ENCODE results near the gene CARM1.

CARM1 gene

GRCh38 chr19:10911579-10912363 lies 40.4 kb downstream of the CARM1 start:
- no peak for DNase-seq

GRCh38 chr19:10912619-10913018 lies 41.3 kb downstream of the CARM1 start:
- no peak for DNase-seq

- DNase-seq, result no peak
Observed at GRCh38 chr19:10913716-10914340, 42.5 kb downstream of the CARM1 start.

GRCh38 chr19:10915130-10916091 lies 44.1 kb downstream of the CARM1 start:
- no peak for DNase-seq

GRCh38 chr19:10916602-10917001 lies 45.2 kb downstream of the CARM1 start:
- no peak for DNase-seq

- DNase-seq, result no peak
Observed at GRCh38 chr19:10918359-10918758, 47.0 kb downstream of the CARM1 start.

- DNase-seq, result no peak
Observed at GRCh38 chr19:10919352-10920287, 48.3 kb downstream of the CARM1 start.

GRCh38 chr19:10920288-10920655 lies 48.9 kb downstream of the CARM1 start:
- DNase-seq, result no peak

GRCh38 chr19:10920781-10921180 lies 49.4 kb downstream of the CARM1 start:
- no peak for DNase-seq

- no peak for DNase-seq
Observed at GRCh38 chr19:10921199-10921909, 50.0 kb downstream of the CARM1 start.

- no peak for DNase-seq
Observed at GRCh38 chr19:10921910-10922637, 50.7 kb downstream of the CARM1 start.

- no peak for DNase-seq
Observed at GRCh38 chr19:10922638-10923014, 51.3 kb downstream of the CARM1 start.

- no peak for DNase-seq
Observed at GRCh38 chr19:10923260-10924112, 52.1 kb downstream of the CARM1 start.

- no peak for DNase-seq
Observed at GRCh38 chr19:10924597-10924996, 53.2 kb downstream of the CARM1 start.

GRCh38 chr19:10927730-10928562 lies 56.6 kb downstream of the CARM1 start:
- no peak for DNase-seq

- peak; percentile 99 for DNase-seq
Observed at GRCh38 chr19:10928563-10929401, 57.4 kb downstream of the CARM1 start, which contains the start of the genes TIMM29 and YIPF2. Gene TIMM29, plus strand, starts transcription at chr19:10928811. Its CDS starts 12 bp downstream, at chr19:10928823. Gene YIPF2, minus strand, starts transcription at chr19:10928639. Its CDS starts 229 bp downstream, at chr19:10928410.

GRCh38 chr19:10929402-10929794 lies 58.0 kb downstream of the CARM1 start:
- no peak for DNase-seq
